Measurements from ENCODE around the gene TIAM2.

Gene TIAM2

DNA sequence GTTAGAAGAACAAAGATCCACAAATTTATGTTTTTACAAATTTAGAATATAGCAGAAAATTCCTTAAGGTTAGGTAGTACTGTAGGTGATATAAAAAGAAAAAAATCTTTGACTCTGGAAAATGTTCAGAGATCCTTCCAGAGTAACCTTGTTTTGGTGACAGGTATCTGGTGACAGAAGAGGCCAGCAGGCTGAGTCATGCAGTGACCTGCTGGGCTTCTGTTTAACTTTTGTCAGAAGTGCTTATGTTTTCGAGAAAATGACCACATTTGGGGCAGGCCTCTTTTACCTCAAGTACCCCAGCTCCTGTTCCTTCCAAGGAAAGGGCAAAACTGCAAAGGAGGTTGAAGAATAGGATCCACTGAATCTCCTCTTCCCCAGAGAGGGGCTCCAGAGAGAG, 258.2 kb downstream of the TIAM2 start:
- H3K4me1 ChIP-seq (ENCODE audit: insufficient read depth, low read length): no peaks in the 10 kb centered on the region
- H3K9ac ChIP-seq (ENCODE audit: low read depth, low read length): no peak overlapping the region
- DNase-seq: no peak
- H3K79me2 ChIP-seq (ENCODE audit: insufficient read depth, low read length): no peaks in the 10 kb centered on the region
- no peak overlapping the region for H3K27ac ChIP-seq (ENCODE audit: low read length)
- no peak for ATAC-seq (ENCODE audit: insufficient read depth, low read depth)
- no peak overlapping the region for H3K4me2 ChIP-seq (ENCODE audit: insufficient read depth, low read length)
- no peaks in the 10 kb centered on the region for H4K20me1 ChIP-seq (ENCODE audit: insufficient read depth, low read length)
- no peaks in the 10 kb centered on the region for H3K9me3 ChIP-seq (ENCODE audit: insufficient read depth, low read length, severe bottlenecking)
- H3K36me3 ChIP-seq (ENCODE audit: insufficient read depth, low read length): peaks cover 65% of the 10 kb centered on the region
- no peak overlapping the region for H2AFZ ChIP-seq (ENCODE audit: low read depth, low read length)
- TF ChIP-seq EZH2 (IDR thresholded peaks at IDR 0.05; ENCODE audit: borderline replicate concordance, low read depth, low read length, severe bottlenecking): no peak
- TF ChIP-seq, protein P1, sequence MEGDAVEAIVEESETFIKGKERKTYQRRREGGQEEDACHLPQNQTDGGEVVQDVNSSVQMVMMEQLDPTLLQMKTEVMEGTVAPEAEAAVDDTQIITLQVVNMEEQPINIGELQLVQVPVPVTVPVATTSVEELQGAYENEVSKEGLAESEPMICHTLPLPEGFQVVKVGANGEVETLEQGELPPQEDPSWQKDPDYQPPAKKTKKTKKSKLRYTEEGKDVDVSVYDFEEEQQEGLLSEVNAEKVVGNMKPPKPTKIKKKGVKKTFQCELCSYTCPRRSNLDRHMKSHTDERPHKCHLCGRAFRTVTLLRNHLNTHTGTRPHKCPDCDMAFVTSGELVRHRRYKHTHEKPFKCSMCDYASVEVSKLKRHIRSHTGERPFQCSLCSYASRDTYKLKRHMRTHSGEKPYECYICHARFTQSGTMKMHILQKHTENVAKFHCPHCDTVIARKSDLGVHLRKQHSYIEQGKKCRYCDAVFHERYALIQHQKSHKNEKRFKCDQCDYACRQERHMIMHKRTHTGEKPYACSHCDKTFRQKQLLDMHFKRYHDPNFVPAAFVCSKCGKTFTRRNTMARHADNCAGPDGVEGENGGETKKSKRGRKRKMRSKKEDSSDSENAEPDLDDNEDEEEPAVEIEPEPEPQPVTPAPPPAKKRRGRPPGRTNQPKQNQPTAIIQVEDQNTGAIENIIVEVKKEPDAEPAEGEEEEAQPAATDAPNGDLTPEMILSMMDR (IDR thresholded peaks at IDR 0.05; ENCODE audit: borderline replicate concordance, extremely low read depth, low read length, poor library complexity, severe bottlenecking): no peak
- no peaks in the 10 kb centered on the region for H3K27me3 ChIP-seq (ENCODE audit: insufficient read depth, low read length, poor library complexity)
- H3K4me3 ChIP-seq (ENCODE audit: low read depth in 1 of 2, low read length in 2 of 2): no peak overlapping the region

DNA sequence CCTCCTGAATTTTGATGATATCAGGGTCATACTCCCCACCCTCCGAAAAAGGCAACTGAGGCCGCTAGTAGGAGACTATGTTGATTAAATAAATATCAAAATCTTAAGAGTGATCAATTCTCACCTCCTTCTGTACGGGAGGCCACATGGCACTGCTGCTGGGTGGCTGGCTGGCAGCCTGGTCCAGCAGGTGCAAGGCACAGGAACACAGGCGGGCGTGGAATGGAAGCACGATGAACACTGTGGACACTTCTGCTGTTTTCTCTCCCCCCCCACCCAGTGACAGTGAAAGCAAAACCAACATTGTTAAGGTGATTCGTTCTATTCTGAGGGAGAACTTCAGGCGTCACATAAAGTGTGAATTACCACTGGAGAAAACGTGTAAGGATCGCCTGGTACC, 259.0 kb downstream of the TIAM2 start:
- Histone ChIP-seq H3K4me3 (ENCODE audit: low read depth in 1 of 2, low read length in 2 of 2) (no peak overlapping the region), H2AFZ (ENCODE audit: low read depth, low read length) (no peak overlapping the region), H3K4me2 (ENCODE audit: insufficient read depth, low read length) (no peak overlapping the region), H3K4me1 (ENCODE audit: insufficient read depth, low read length) (no peaks in the 10 kb centered on the region), H4K20me1 (ENCODE audit: insufficient read depth, low read length) (0 out of 2 replicates have a peak, but pooled peaks cover 2% of the 10 kb centered on the region), H3K27me3 (ENCODE audit: insufficient read depth, low read length, poor library complexity) (no peaks in the 10 kb centered on the region), H3K27ac (ENCODE audit: low read length) (no peak overlapping the region), H3K9ac (ENCODE audit: low read depth, low read length) (no peak overlapping the region), H3K9me3 (ENCODE audit: insufficient read depth, low read length, severe bottlenecking) (no peaks in the 10 kb centered on the region), H3K36me3 (ENCODE audit: insufficient read depth, low read length) (peaks cover 70% of the 10 kb centered on the region), H3K79me2 (ENCODE audit: insufficient read depth, low read length) (no peaks in the 10 kb centered on the region)
- no peak for TF ChIP-seq EZH2 (IDR thresholded peaks at IDR 0.05; ENCODE audit: borderline replicate concordance, low read depth, low read length, severe bottlenecking)
- TF ChIP-seq, protein P1 (IDR thresholded peaks at IDR 0.05; ENCODE audit: borderline replicate concordance, extremely low read depth, low read length, poor library complexity, severe bottlenecking): no peak
- no peak for ATAC-seq (ENCODE audit: insufficient read depth, low read depth)
- DNase-seq: no peak

DNA sequence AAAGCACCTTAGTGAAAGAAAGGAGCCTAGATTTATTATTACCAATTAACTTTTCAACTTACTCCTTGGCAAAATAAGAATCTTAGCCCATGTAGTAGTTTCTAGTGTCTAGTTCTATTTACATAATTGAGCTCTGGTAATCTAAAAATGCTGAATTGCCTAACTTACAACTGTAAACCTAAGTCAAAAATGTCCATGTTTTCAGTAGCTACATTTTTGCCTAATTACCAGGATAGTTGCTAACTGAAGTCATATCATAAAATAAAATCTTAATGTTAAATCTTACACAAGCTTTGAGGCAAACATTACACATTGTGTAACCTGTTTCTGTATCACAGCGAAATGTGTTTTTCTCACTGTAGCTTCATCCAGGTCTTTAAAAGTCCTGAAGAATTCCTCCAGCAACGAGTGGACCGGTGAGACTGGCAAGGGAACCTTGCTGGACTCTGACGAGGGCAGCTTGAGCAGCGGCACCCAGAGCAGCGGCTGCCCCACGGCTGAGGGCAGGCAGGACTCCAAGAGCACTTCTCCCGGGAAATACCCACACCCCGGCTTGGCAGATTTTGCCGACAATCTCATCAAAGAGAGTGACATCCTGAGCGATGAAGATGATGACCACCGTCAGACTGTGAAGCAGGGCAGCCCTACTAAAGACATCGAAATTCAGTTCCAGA, 261.1 kb downstream of the TIAM2 start:
- Histone ChIP-seq H3K4me1 (ENCODE audit: insufficient read depth, low read length) (no peaks in the 10 kb centered on the region), H3K9me3 (ENCODE audit: insufficient read depth, low read length, severe bottlenecking) (no peaks in the 10 kb centered on the region), H3K27me3 (ENCODE audit: insufficient read depth, low read length, poor library complexity) (no peaks in the 10 kb centered on the region), H3K4me3 (ENCODE audit: low read depth in 1 of 2, low read length in 2 of 2) (no peak overlapping the region), H2AFZ (ENCODE audit: low read depth, low read length) (no peak overlapping the region), H4K20me1 (ENCODE audit: insufficient read depth, low read length) (0 out of 2 replicates have a peak, but pooled peaks cover 2% of the 10 kb centered on the region), H3K9ac (ENCODE audit: low read depth, low read length) (no peak overlapping the region), H3K36me3 (ENCODE audit: insufficient read depth, low read length) (peaks cover 72% of the 10 kb centered on the region), H3K79me2 (ENCODE audit: insufficient read depth, low read length) (no peaks in the 10 kb centered on the region), H3K27ac (ENCODE audit: low read length) (no peak overlapping the region), H3K4me2 (ENCODE audit: insufficient read depth, low read length) (no peak overlapping the region)
- DNase-seq (no peak), ATAC-seq (ENCODE audit: insufficient read depth, low read depth) (no peak)
- no peak for TF ChIP-seq EZH2 (IDR thresholded peaks at IDR 0.05; ENCODE audit: borderline replicate concordance, low read depth, low read length, severe bottlenecking)
- TF ChIP-seq, protein P1 (IDR thresholded peaks at IDR 0.05; ENCODE audit: borderline replicate concordance, extremely low read depth, low read length, poor library complexity, severe bottlenecking): no peak

Data from DND-41 (cell line).